Measurements from ENCODE around the gene ZNF143.

- TF ChIP-seq POLR2A (IDR thresholded peaks at IDR 0.05) (no peak), CTCF (IDR thresholded peaks at IDR 0.05) (no peak)
Observed at GRCh38 chr11:9530901-9531625, 70.3 kb downstream of the ZNF143 start.
